Measurements from ENCODE around the gene DBN1.

DBN1 gene

GRCh38 chr5:177440990-177441780, 32.2 kb downstream of the DBN1 start:
- DNase-seq: no peak

GRCh38 chr5:177440211-177440989, 33.0 kb downstream of the DBN1 start:
- DNase-seq: no peak

- no peak for DNase-seq
Measured at GRCh38 chr5:177439518-177440053, 33.8 kb downstream of the DBN1 start.

DNA sequence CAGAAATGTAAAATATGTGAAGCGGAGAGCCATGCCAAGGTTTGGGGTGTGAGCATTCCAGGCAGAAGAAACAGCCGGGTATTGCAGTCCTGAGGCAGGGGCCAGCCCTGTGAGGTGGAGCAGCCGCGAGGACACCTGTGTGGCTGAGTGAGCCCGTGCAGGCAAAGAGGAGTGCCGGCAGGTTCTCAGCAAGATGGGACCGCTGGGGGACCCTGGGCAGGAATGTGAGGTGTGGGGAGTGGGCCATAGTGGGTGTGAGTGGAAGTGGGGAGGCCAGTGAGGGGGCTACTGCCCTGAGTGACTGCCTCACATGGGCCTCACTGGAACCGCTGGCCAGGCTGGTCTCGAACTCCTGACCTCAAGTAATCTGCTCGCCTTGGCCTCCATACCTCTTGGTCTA, 35.0 kb downstream of the DBN1 start:
- no peak for DNase-seq

DNA sequence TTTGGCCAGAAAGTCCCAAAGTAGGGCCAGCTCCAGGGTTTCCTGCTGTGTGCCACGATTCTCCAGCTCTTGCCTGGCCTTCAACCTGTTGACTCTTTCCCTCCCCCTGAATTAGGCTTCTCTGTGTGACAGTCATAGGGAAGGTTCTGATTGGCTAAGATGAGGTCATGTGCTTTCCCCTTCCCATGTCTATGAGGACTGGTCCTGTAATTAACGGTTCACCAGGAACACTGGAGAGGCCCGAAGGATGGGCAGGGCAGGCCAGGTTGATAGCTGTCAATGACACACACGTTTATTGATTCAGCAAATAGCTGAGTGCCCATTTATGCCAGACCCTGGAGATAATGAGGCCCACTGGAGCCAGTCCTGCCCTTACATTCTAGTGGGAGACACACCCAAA, 35.8 kb downstream of the DBN1 start:
- no peak for DNase-seq

- DNase-seq: no peak
Measured at GRCh38 chr5:177435847-177436536, 37.4 kb downstream of the DBN1 start.

- DNase-seq: no peak
Measured at GRCh38 chr5:177434942-177435738, 38.3 kb downstream of the DBN1 start.

DNA sequence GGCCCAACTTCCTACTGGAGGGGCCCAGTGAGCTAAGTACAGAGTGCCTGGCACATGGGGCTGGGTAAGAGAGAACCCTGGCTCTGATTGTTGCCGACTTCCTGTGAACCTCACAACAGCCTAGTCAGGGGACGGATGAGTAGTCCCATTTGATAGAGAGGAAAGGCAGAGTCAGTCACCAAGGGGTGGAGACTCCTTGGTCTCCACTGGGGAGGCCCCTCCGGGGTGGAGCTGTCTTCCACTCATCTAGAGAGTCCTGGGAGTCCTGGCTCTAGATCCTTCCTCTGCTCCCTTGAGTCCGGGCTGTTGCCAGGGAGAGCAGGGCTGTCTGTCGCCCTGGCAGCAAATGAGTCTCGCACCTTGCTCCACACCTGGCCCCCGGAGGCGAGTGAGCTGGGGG, 39.0 kb downstream of the DBN1 start:
- DNase-seq: no peak

GRCh38 chr5:177433658-177434217, 39.7 kb downstream of the DBN1 start:
- no peak for DNase-seq

- DNase-seq: no peak
Measured at GRCh38 chr5:177432839-177433657, 40.4 kb downstream of the DBN1 start.

DNA sequence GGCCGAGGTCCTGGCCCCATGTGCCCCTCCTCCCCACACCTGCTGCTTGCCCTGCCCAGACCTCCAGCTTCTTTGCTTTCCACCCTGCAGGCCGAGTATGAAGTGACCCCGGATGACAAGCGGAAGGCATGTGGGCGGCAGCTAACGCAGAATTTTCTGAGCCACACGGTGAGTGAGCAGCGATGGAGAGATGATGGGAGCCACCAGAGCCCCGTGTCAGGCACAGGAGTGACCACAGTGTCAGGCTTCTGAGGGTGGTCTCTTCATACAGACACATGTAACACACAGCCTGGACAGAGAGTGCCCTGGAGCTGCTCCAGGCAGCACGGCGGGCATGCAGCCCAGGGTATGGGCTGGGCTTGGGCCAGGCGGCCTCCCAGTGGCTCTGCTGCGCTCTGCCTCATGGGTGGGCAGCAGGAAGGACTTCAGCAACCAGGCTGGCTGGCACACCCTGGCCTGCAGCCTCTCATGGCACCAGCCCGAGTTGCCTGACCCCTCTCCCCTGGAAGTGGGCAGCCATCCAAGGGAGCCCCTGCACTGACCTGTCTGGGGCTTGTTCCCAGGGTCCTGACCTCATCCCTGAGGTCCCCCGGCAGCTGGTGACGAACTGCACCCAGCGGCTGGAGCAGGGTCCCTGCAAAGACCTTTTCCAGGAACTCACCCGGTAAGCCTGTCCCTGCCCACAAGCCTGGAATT, 41.1 kb downstream of the DBN1 start:
- DNase-seq: no peak

GRCh38 chr5:177431317-177432142, 41.9 kb downstream of the DBN1 start:
- no peak for DNase-seq

GRCh38 chr5:177430972-177431316, 42.5 kb downstream of the DBN1 start:
- DNase-seq: no peak

- DNase-seq: no peak
Measured at GRCh38 chr5:177430140-177430951, 43.1 kb downstream of the DBN1 start.

GRCh38 chr5:177429248-177430040, 44.0 kb downstream of the DBN1 start:
- DNase-seq: no peak

DNA sequence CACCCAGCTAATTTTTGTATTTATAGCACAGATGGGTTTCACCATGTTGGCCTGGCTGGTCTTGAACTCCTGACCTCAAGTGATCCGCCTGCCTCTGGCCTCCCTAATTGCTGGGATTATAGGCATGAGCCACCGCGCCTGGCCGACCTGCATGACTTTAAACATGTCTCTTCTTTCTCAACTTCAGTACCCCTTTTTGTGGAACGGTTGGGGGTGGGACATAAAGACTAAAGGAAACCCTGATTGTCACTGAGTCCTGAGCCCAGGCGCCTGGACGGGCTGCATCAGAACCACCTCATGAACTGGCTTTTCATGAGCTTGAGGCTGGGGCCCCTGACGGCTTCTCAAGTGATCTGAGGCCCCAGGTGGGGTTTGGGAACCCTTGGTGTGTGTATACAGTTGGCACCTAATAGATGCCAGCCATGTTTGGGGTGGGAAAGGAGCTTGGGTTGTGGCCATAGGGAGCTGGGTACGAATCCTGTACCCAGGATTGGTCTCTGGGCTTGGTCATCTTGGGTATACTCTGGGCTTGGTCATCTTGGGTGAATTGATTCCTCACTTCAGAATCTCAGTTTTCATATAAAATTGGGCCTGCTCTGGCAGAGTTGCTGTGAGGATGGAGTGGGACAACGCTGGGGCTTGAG, 44.7 kb downstream of the DBN1 start:
- DNase-seq: no peak

GRCh38 chr5:177427919-177428573, 45.4 kb downstream of the DBN1 start:
- DNase-seq: no peak

All from NCI-H2029 (cell line).